NCI-H1092 (cell line): Measurements from ENCODE around the gene BTBD1.
A peak's percentile ranks its signal among the peaks of the same experiment; 100 is the strongest.

Source experiments
- DNase-seq: peaks from one replicate; lab custom pipeline; 2025; lab: John Stamatoyannopoulos, UW

The BTBD1 gene

GRCh38 chr15:83066734-83067637 lies at the start of gene BTBD1:
Gene BTBD1 (minus strand): TSS chr15:83067252. CDS start chr15:83067151, 101 bp downstream.
- DNase-seq: peak; percentile 70

GRCh38 chr15:83115831-83116565 lies 48.9 kb upstream of the BTBD1 start:
- no peak for DNase-seq

- no peak for DNase-seq
Observed at GRCh38 chr15:83115410-83115809, 48.4 kb upstream of the BTBD1 start.

GRCh38 chr15:83114856-83115255 lies 47.8 kb upstream of the BTBD1 start:
- DNase-seq: no peak

GRCh38 chr15:83113881-83114674 lies 47.0 kb upstream of the BTBD1 start:
- no peak for DNase-seq

GRCh38 chr15:83112956-83113299 lies 45.9 kb upstream of the BTBD1 start:
- DNase-seq: no peak

- no peak for DNase-seq
Observed at GRCh38 chr15:83112233-83112955, 45.3 kb upstream of the BTBD1 start.

- DNase-seq: no peak
Observed at GRCh38 chr15:83111149-83111548, 44.1 kb upstream of the BTBD1 start.

GRCh38 chr15:83110381-83110780 lies 43.3 kb upstream of the BTBD1 start:
- DNase-seq: no peak

- no peak for DNase-seq
Observed at GRCh38 chr15:83109532-83109931, 42.5 kb upstream of the BTBD1 start.

- no peak for DNase-seq
Observed at GRCh38 chr15:83108266-83109219, 41.5 kb upstream of the BTBD1 start.

- DNase-seq: no peak
Observed at GRCh38 chr15:83107841-83108181, 40.8 kb upstream of the BTBD1 start.

- DNase-seq: no peak
Observed at GRCh38 chr15:83106994-83107840, 40.2 kb upstream of the BTBD1 start, which contains the start of gene TM6SF1. Gene TM6SF1 (plus strand): TSS chr15:83107645. CDS start chr15:83107681, 36 bp downstream.

GRCh38 chr15:83105440-83105839 lies 38.4 kb upstream of the BTBD1 start:
- DNase-seq: no peak

- no peak for DNase-seq
Observed at GRCh38 chr15:83104141-83104540, 37.1 kb upstream of the BTBD1 start.

GRCh38 chr15:83102346-83102745 lies 35.3 kb upstream of the BTBD1 start:
- no peak for DNase-seq

GRCh38 chr15:83100097-83100646 lies 33.1 kb upstream of the BTBD1 start:
- no peak for DNase-seq

GRCh38 chr15:83099290-83099689 lies 32.2 kb upstream of the BTBD1 start:
- DNase-seq: no peak

GRCh38 chr15:83098079-83098478 lies 31.0 kb upstream of the BTBD1 start:
- DNase-seq: no peak
